Rectal smooth muscle tissue (tissue), 1 donor: ENCODE data around the gene ZNF837.
"Not testable (repeated sequence)": the region's sequence is repeated elsewhere in the genome, so short reads cannot be mapped to it uniquely, and the experiment has no call there.

ENCODE experiments used
- H3K27ac ChIP-seq: one replicate; pipeline ENCODE4 v1.7.0; 2013; ENCODE audit warnings: low read depth, low read length, inconsistent platforms
- H3K27me3 ChIP-seq: one replicate; pipeline ENCODE4 v1.7.0; 2013; ENCODE audit warnings: low read length; ENCODE audit not compliant: control insufficient read depth, insufficient read depth
- H3K36me3 ChIP-seq: one replicate; pipeline ENCODE4 v1.7.0; 2013; ENCODE audit warnings: low read length; ENCODE audit not compliant: control insufficient read depth, insufficient read depth
- H3K4me1 ChIP-seq: one replicate; pipeline ENCODE4 v1.7.0; 2013; ENCODE audit warnings: low read length; ENCODE audit not compliant: control insufficient read depth, insufficient read depth
- H3K4me3 ChIP-seq: one replicate; pipeline ENCODE4 v1.7.0; 2013; ENCODE audit warnings: low read length
- H3K9ac ChIP-seq: one replicate; pipeline ENCODE4 v1.7.0; 2013; ENCODE audit warnings: low read length

Gene ZNF837

GRCh38 chr19:58349590-58349989, 31.2 kb downstream of the ZNF837 start:
- Histone ChIP-seq H3K9ac (no peak overlapping the region), H3K27ac (no peak overlapping the region), H3K4me1 (no peaks in the 10 kb centered on the region), H3K36me3 (no peaks in the 10 kb centered on the region), H3K4me3 (no peak overlapping the region), H3K27me3 (peaks cover 6% of the 10 kb centered on the region)

- H3K4me3 ChIP-seq, result peak overlapping the region; percentile 53
- H3K27me3 ChIP-seq, H3K9ac ChIP-seq, H3K4me1 ChIP-seq, H3K36me3 ChIP-seq, H3K27ac ChIP-seq: not testable (repeated sequence)
Measured at GRCh38 chr19:58348080-58348479, 32.8 kb downstream of the ZNF837 start.

GRCh38 chr19:58346961-58347929, 33.6 kb downstream of the ZNF837 start:
- H3K27me3 ChIP-seq, result peaks cover 5% of the 10 kb centered on the region
- no peak overlapping the region for H3K9ac ChIP-seq
- no peaks in the 10 kb centered on the region for H3K36me3 ChIP-seq
- no peak overlapping the region for H3K27ac ChIP-seq
- H3K4me3 ChIP-seq, result peak overlapping the region; percentile 53
- H3K4me1 ChIP-seq, result no peaks in the 10 kb centered on the region

GRCh38 chr19:58345558-58345957, 35.3 kb downstream of the ZNF837 start:
- H3K4me1 ChIP-seq, result no peaks in the 10 kb centered on the region
- H3K27me3 ChIP-seq, result no peaks in the 10 kb centered on the region
- H3K9ac ChIP-seq, result no peak overlapping the region
- no peak overlapping the region for H3K27ac ChIP-seq
- no peaks in the 10 kb centered on the region for H3K36me3 ChIP-seq
- H3K4me3 ChIP-seq, result no peak overlapping the region

- H3K36me3 ChIP-seq, result peaks cover 22% of the 10 kb centered on the region
Measured at GRCh38 chr19:58338825-58339558, 41.8 kb downstream of the ZNF837 start.

GRCh38 chr19:58338336-58338735, 42.5 kb downstream of the ZNF837 start:
- Histone ChIP-seq H3K27me3 (no peaks in the 10 kb centered on the region), H3K9ac (no peak overlapping the region), H3K4me3 (no peak overlapping the region), H3K36me3 (peaks cover 22% of the 10 kb centered on the region), H3K27ac (no peak overlapping the region), H3K4me1 (no peaks in the 10 kb centered on the region)

More at GRCh38 chr19:58338825-58339558, 41.8 kb downstream of the ZNF837 start:
- H3K27ac ChIP-seq, result no peak overlapping the region
- no peak overlapping the region for H3K4me3 ChIP-seq
- no peaks in the 10 kb centered on the region for H3K4me1 ChIP-seq
- no peak overlapping the region for H3K9ac ChIP-seq
- no peaks in the 10 kb centered on the region for H3K27me3 ChIP-seq

- H3K4me3 ChIP-seq, result no peak overlapping the region
- no peak overlapping the region for H3K9ac ChIP-seq
- H3K27ac ChIP-seq, result no peak overlapping the region
Measured at GRCh38 chr19:58336820-58337219, 44.0 kb downstream of the ZNF837 start.

GRCh38 chr19:58336216-58336615, 44.6 kb downstream of the ZNF837 start:
- H3K36me3 ChIP-seq, result peaks cover 22% of the 10 kb centered on the region
- no peak overlapping the region for H3K9ac ChIP-seq
- no peak overlapping the region for H3K4me3 ChIP-seq
- H3K27ac ChIP-seq, result no peak overlapping the region
- no peaks in the 10 kb centered on the region for H3K27me3 ChIP-seq
- no peaks in the 10 kb centered on the region for H3K4me1 ChIP-seq

More at GRCh38 chr19:58336820-58337219, 44.0 kb downstream of the ZNF837 start:
- Histone ChIP-seq H3K27me3 (no peaks in the 10 kb centered on the region), H3K36me3 (peaks cover 22% of the 10 kb centered on the region), H3K4me1 (no peaks in the 10 kb centered on the region)

- H3K4me3 ChIP-seq, result no peak overlapping the region
- H3K27me3 ChIP-seq, result no peaks in the 10 kb centered on the region
- H3K27ac ChIP-seq, result no peak overlapping the region
- no peaks in the 10 kb centered on the region for H3K4me1 ChIP-seq
- H3K9ac ChIP-seq, result no peak overlapping the region
- peaks cover 22% of the 10 kb centered on the region for H3K36me3 ChIP-seq
Measured at GRCh38 chr19:58335630-58336029, 45.2 kb downstream of the ZNF837 start.

GRCh38 chr19:58334691-58335249, 46.1 kb downstream of the ZNF837 start:
- H3K36me3 ChIP-seq, result peaks cover 20% of the 10 kb centered on the region
- no peak overlapping the region for H3K9ac ChIP-seq

GRCh38 chr19:58332697-58333096, 48.1 kb downstream of the ZNF837 start:
- no peaks in the 10 kb centered on the region for H3K4me1 ChIP-seq
- no peak overlapping the region for H3K9ac ChIP-seq
- no peaks in the 10 kb centered on the region for H3K27me3 ChIP-seq
- H3K36me3 ChIP-seq, result peaks cover 7% of the 10 kb centered on the region
- no peak overlapping the region for H3K27ac ChIP-seq
- H3K4me3 ChIP-seq, result no peak overlapping the region

More at GRCh38 chr19:58334691-58335249, 46.1 kb downstream of the ZNF837 start:
- Histone ChIP-seq H3K27ac (no peak overlapping the region), H3K4me1 (no peaks in the 10 kb centered on the region), H3K27me3 (no peaks in the 10 kb centered on the region), H3K4me3 (no peak overlapping the region)

- Histone ChIP-seq H3K4me3 (no peak overlapping the region), H3K4me1 (peaks cover 4% of the 10 kb centered on the region), H3K36me3 (peaks cover 4% of the 10 kb centered on the region), H3K9ac (no peak overlapping the region), H3K27me3 (no peaks in the 10 kb centered on the region), H3K27ac (peak overlapping the region; percentile 27)
Measured at GRCh38 chr19:58330458-58330857, 50.4 kb downstream of the ZNF837 start.
